A673 (cell line): ENCODE measurements around the gene SENP2.
"Not testable (repeated sequence)": the region's sequence is repeated elsewhere in the genome, so short reads cannot be mapped to it uniquely, and the experiment has no call there.

Source experiments
- EZH2 ChIP-seq: fragments of 200-600 bp; sonication (generic); IDR thresholded peaks from 2 replicates; pipeline ENCODE4 v1.6.1; 2017; ENCODE audit warnings: borderline replicate concordance, low read depth, mild to moderate bottlenecking, mixed read lengths, antibody characterized with exemption, low read length; ENCODE audit not compliant: poor library complexity, severe bottlenecking
- TF ChIP-seq, protein P1 (sequence below): fragments of 300-800, 200-600 bp; sonication (generic); conservative IDR thresholded peaks from 2 replicates; pipeline ENCODE4 v1.5.1; 2017; ENCODE audit warnings: low read depth, mild to moderate bottlenecking, antibody characterized with exemption, low read length, moderate library complexity, mixed read lengths

DNA sequence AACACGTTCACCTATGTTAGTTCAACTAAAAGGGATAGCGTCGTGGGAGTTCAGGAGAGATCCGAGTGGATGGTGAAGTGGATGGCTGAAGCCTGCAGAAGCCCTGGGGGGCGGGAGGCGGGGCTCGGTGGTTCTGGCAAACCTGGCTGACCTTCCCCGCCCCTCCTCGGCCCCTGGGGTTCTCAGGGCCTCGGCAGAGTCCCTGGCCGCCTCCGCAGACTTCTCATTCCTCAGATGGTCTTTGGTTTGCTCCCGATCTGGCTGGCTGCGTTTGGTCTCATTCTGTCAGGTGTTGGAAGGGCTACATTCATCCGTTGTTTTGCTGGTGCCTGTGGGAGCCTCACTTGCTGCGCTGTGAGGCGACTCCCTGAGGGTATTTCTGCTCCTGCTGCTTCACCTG is 59.1 kb downstream of the SENP2 start:
- TF ChIP-seq, protein P1, sequence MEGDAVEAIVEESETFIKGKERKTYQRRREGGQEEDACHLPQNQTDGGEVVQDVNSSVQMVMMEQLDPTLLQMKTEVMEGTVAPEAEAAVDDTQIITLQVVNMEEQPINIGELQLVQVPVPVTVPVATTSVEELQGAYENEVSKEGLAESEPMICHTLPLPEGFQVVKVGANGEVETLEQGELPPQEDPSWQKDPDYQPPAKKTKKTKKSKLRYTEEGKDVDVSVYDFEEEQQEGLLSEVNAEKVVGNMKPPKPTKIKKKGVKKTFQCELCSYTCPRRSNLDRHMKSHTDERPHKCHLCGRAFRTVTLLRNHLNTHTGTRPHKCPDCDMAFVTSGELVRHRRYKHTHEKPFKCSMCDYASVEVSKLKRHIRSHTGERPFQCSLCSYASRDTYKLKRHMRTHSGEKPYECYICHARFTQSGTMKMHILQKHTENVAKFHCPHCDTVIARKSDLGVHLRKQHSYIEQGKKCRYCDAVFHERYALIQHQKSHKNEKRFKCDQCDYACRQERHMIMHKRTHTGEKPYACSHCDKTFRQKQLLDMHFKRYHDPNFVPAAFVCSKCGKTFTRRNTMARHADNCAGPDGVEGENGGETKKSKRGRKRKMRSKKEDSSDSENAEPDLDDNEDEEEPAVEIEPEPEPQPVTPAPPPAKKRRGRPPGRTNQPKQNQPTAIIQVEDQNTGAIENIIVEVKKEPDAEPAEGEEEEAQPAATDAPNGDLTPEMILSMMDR: not testable (repeated sequence)
- not testable (repeated sequence) for TF ChIP-seq EZH2
